Pancreas (tissue), 10 donors: ENCODE measurements around the gene POGLUT2. TPM values are rescaled to one million over a fixed set of nuclear protein-coding genes. Genes with fewer than 3 reads are reported as not detected.

Experiments
- ATAC-seq, 4 donors: fragments of 200-7000 bp; cut with Tn5 transposase; one replicate each; pipeline versions ENCODE4 v1.8.0 to v1.9.1; 2020; ENCODE audit warnings: mild to moderate bottlenecking in 4 of 4, moderate library complexity in 4 of 4
- DNase-seq, 6 donors: peaks; one replicate each; pipeline ENCODE4 v3.0.0-alpha.2; 2020
- FAIRE-seq: peaks from 2 replicates; lab custom pipeline; 2012; peaks lifted over from hg19 to GRCh38; lab: Jason Lieb, UNC
- H3K27ac ChIP-seq, 4 donors: fragments of 200-600 bp; sonication (generic); 1 replicate in 3 of 4; 2 replicates in 1 of 4; pipeline versions ENCODE4 v1.5.0 to v1.8.0; 2020
- H3K27me3 ChIP-seq, 4 donors: fragments of 200-600 bp; one replicate each; pipeline ENCODE4 v1.8.0; 2021
- H3K36me3 ChIP-seq, 3 donors: fragments of 200-600 bp; sonication (generic) in 1 of 3; one replicate each; pipeline versions ENCODE4 v1.5.0 to v1.8.0; 2020 to 2021
- H3K4me1 ChIP-seq, 3 donors: fragments of 200-600 bp; one replicate each; pipeline ENCODE4 v1.8.0; 2021
- H3K4me3 ChIP-seq, 4 donors: fragments of 200-600 bp; sonication (generic) in 2 of 4; one replicate each; pipeline versions ENCODE4 v1.5.0 to v1.8.0; 2020 to 2021
- H3K9me3 ChIP-seq, 4 donors: fragments of 200-600 bp; one replicate each; pipeline ENCODE4 v1.8.0; 2021
- WGBS, 2 donors: extraction: QIAGEN DNeasy Blood & Tissue Kit; methylation state at CpG; one replicate each; pipeline ENCODE4 v1.1.7; 2013; 5-methylcytosine and 5-hydroxymethylcytosine counted together
- intact Hi-C, 3 donors: fragments of 100-400 bp; cut with DNase I; formaldehyde crosslinking; loops; one replicate each; pipeline versions ENCODE4 v1.11.1 to v1.14.2; 2022
- polyA plus RNA-seq, 2 donors: library from polyadenylated mRNA; stranded (reverse); fragments of 200-250 nt; gene quantifications; one replicate each; pipeline ENCODE4 v1.2.3, GENCODE V29; 2013
- total RNA-seq, 6 donors: library from RNA; stranded (reverse); fragmentation: NEBNext Ultra II Directional in 4 of 6; extraction: Animal tissue kit (Norgen Biotek cat#: 25700) in 4 of 6; gene quantifications; one replicate each; pipeline versions ENCODE4 v1.2.1 to v1.2.4, GENCODE V29; 2021 to 2023
- TF ChIP-seq, protein P1 (sequence below), 4 donors: fragments of 200-600 bp; sonication (generic) in 3 of 4; IDR thresholded peaks; one replicate each; pipeline versions ENCODE4 v1.5.0 to v1.8.0; 2021; ENCODE audit warnings: antibody characterized with exemption in 4 of 4
- donor health status: healthy with polysubstance abuse.
- donor health status: DM: no; HTN: no; CAD: no; lungs with moderate emphysema.
- donor health status: DM: no; HTN: no; CAD: no.
- donor health status: control.
- donor health status: control.
- donor health status: Bipolar disorder and iron deficiency.
- donor health status: DM: yes; HTN: yes; CAD: no.
- donor health status: DM: no; HTN: no; CAD: no.
- donor health status: DM: no; HTN: no; CAD: no.
- donor health status: DM: yes; HTN: yes; CAD: no.

Gene POGLUT2
- total and polyA plus RNA-seq, 8 donors: 0.60 to 4.2 (median 1.1) TPM

DNA sequence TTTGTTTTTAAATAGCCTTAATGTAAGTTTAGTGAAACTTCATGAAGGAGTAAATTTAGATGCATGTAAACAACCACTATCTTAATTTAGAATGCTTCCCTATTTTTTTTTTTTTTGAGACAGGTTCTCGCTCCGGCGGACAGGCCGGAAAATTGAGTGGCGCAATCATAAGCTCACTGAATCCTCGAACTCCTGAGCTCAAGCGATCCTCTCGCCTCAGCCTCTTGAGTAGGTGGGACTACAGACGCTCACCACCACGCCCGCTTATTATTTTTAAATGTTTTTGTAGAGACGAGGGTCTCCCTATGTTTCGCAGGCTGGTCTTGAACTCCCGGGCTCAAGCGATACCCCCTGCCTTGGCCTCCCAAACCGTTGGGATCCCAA is 26.7 kb downstream of the POGLUT2 start:
- Histone ChIP-seq H3K36me3 (no peaks in the 10 kb centered on the region), H3K27me3 (no peaks in the 10 kb centered on the region), H3K4me1 (peaks cover 0 to 3% (median 0%) of the 10 kb centered on the region in 3 donors), H3K9me3 (no peaks in the 10 kb centered on the region), H3K4me3 (no peak overlapping the region), H3K27ac (no peak overlapping the region)
- ATAC-seq: no peak
- no peak for DNase-seq
- no peak for FAIRE-seq
- TF ChIP-seq, protein P1, sequence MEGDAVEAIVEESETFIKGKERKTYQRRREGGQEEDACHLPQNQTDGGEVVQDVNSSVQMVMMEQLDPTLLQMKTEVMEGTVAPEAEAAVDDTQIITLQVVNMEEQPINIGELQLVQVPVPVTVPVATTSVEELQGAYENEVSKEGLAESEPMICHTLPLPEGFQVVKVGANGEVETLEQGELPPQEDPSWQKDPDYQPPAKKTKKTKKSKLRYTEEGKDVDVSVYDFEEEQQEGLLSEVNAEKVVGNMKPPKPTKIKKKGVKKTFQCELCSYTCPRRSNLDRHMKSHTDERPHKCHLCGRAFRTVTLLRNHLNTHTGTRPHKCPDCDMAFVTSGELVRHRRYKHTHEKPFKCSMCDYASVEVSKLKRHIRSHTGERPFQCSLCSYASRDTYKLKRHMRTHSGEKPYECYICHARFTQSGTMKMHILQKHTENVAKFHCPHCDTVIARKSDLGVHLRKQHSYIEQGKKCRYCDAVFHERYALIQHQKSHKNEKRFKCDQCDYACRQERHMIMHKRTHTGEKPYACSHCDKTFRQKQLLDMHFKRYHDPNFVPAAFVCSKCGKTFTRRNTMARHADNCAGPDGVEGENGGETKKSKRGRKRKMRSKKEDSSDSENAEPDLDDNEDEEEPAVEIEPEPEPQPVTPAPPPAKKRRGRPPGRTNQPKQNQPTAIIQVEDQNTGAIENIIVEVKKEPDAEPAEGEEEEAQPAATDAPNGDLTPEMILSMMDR (IDR thresholded peaks at IDR 0.05): no peak
- 91 to 98% methylated on average over 16 of the region's 16 CpGs for WGBS, 2 donors
- intact Hi-C loops: no loop called here

DNA sequence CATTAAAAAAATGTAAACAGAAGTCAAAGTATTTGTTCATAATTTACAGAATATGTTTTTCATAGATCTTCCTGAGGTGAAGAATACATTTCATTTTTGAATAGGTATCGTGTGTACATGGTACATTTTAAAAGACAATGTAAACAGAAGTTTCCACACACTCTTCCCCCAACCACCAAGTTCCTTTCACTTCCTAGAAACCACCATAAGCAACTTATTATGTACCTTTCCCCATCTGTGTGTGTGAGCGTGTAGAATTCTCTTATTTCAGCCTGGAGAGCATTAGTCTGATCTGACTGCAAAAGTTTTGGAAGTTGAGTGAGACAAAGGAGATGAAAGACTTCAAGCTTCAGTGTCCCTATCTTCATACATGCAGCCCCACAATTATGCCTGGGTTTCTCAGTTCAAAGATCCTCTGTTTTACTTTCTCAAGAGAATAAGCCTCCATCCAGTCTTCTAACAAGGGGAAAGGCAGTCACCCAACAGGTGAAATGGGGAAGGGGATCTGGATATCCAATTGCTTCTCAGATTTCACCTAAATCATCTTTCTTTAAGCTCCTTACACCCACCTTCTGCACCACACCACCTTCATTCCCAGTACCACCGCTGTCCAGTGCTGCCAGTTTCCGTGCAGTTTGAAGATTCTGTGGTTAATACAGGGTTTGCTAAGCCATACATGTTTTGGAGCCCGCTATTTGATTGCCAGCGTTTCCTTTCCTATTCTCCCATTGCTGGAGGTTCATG is 27.3 kb downstream of the POGLUT2 start:
- H3K27me3 ChIP-seq: no peaks in the 10 kb centered on the region
- intact Hi-C loops: no loop called here
- TF ChIP-seq, protein P1 (IDR thresholded peaks at IDR 0.05): no peak
- FAIRE-seq: no peak
- DNase-seq: no peak
- H3K36me3 ChIP-seq: no peaks in the 10 kb centered on the region
- no peaks in the 10 kb centered on the region for H3K9me3 ChIP-seq
- H3K4me3 ChIP-seq: no peak overlapping the region
- no peak overlapping the region for H3K27ac ChIP-seq
- peaks cover 0 to 3% (median 0%) of the 10 kb centered on the region in 3 donors for H3K4me1 ChIP-seq
- ATAC-seq: no peak
- WGBS, 2 donors: 92 to 95% methylated on average over 6 of the region's 6 CpGs

DNA sequence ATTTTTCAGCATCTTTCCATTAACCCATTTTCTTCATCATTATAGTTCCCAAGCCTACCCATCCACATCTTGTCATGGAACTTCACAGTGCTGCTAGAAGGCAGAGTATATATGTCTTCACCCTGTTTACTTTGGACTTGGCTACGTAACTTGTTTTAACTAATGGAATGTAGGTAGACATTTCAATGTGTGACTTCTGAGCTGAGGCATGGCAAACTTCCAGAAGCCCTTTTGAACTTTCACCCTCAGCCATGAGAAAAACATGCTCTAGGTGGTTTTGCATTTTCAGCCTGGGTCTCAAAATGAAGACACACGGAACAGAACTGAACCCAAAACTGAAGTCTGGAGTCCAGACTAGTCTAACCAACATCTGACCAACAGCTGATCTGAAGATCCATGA is 28.3 kb downstream of the POGLUT2 start:
- Histone ChIP-seq H3K27me3 (no peaks in the 10 kb centered on the region), H3K9me3 (no peaks in the 10 kb centered on the region), H3K4me1 (peaks cover 0 to 3% (median 0%) of the 10 kb centered on the region in 3 donors), H3K4me3 (no peak overlapping the region), H3K36me3 (no peaks in the 10 kb centered on the region), H3K27ac (no peak overlapping the region)
- DNase-seq (no peak), ATAC-seq (no peak), FAIRE-seq (no peak)
- 54 to 56% methylated on average over 2 of the region's 2 CpGs for WGBS, 2 donors
- intact Hi-C loops: no loop called here
- TF ChIP-seq, protein P1 (IDR thresholded peaks at IDR 0.05): no peak

DNA sequence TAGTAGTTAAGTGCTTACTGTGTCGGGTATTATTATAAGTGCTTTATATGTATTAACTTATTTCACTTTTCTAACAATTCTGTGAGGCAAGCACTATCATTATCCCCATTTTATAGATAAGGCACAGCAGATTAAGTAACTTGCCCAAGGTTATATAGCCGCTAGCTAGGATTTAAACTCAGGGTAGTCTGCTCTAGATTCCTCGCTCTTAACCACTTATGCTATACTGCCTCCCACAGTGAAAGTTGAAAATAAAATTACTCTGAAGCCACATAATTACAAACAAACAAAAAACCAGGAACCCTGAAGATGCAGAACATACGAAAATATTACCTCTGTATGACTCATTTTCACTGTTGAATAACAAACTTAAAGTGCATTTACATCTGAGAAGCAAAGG is 29.1 kb downstream of the POGLUT2 start:
- H3K9me3 ChIP-seq: no peaks in the 10 kb centered on the region
- no peak for FAIRE-seq
- no peak overlapping the region for H3K4me3 ChIP-seq
- TF ChIP-seq, protein P1 (IDR thresholded peaks at IDR 0.05): no peak
- H3K27ac ChIP-seq: no peak overlapping the region
- no peaks in the 10 kb centered on the region for H3K27me3 ChIP-seq
- intact Hi-C loops: no loop called here
- H3K4me1 ChIP-seq: peaks cover 0 to 3% (median 0%) of the 10 kb centered on the region in 3 donors
- no peak for DNase-seq
- ATAC-seq: no peak
- 61 to 74% methylated on average over 4 of the region's 4 CpGs for whole genome bisulfite sequencing, 2 donors
- no peaks in the 10 kb centered on the region for H3K36me3 ChIP-seq

DNA sequence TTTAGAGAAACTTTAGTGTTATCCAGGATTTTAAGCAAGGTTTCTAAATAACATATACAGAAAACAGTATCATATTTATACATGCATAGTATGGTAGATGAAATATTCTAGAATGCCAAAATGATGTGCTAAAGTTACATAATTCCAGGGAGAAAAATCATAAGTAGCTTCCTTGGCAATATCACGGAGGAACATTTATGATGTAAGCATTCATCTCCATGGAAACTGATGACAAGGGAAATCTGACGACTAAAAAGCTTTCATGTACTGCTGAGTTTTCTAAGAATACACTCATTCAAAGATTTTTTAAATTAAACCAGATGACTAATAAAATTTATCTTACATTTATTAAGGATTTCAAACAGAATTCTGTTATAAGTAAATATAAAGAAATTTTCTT is 29.9 kb downstream of the POGLUT2 start:
- no peak for ATAC-seq
- Histone ChIP-seq H3K27me3 (no peaks in the 10 kb centered on the region), H3K4me3 (no peak overlapping the region), H3K36me3 (no peaks in the 10 kb centered on the region), H3K9me3 (no peaks in the 10 kb centered on the region), H3K27ac (no peak overlapping the region), H3K4me1 (peaks cover 0 to 3% (median 0%) of the 10 kb centered on the region in 3 donors)
- intact Hi-C loops: no loop called here
- no peak for FAIRE-seq
- no peak for DNase-seq
- WGBS, 2 donors: 68 to 77% methylated on average over 2 of the region's 2 CpGs
- TF ChIP-seq, protein P1 (IDR thresholded peaks at IDR 0.05): no peak
